Immature natural killer cell (primary cell): ENCODE measurements around the gene CLDN15. TPM values are rescaled to one million over a fixed set of nuclear protein-coding genes. Genes with fewer than 3 reads are reported as not detected.
"Not testable (repeated sequence)": the region's sequence is repeated elsewhere in the genome, so short reads cannot be mapped to it uniquely, and the experiment has no call there.

Experiments
- DNase-seq, 3 donors: peaks; one replicate each; pipeline ENCODE4 v3.0.0; 2022; ENCODE audit warnings: mixed read lengths in 1 of 3
- H3K27ac Mint-ChIP-seq, 6 donors: one replicate each; pipeline ENCODE4 v1.8.0; 2020; ENCODE audit warnings: mixed read lengths in 6 of 6, mild to moderate bottlenecking in 5 of 6, inconsistent platforms in 4 of 6, moderate library complexity in 3 of 6
- H3K27me3 Mint-ChIP-seq, 3 donors: one replicate each; pipeline ENCODE4 v1.8.0; 2020 to 2021; ENCODE audit warnings: low read depth in 3 of 3, mild to moderate bottlenecking in 3 of 3, mixed read lengths in 3 of 3, moderate library complexity in 3 of 3, inconsistent platforms in 1 of 3
- H3K36me3 Mint-ChIP-seq, 3 donors: one replicate each; pipeline ENCODE4 v1.8.0; 2020; ENCODE audit warnings: mixed read lengths in 3 of 3, inconsistent platforms in 2 of 3, mild to moderate bottlenecking in 2 of 3
- H3K4me1 Mint-ChIP-seq, 2 donors: one replicate each; pipeline ENCODE4 v1.8.0; 2020; ENCODE audit warnings: inconsistent platforms in 2 of 2, mild to moderate bottlenecking in 2 of 2, mixed read lengths in 2 of 2, moderate library complexity in 1 of 2
- H3K4me3 Mint-ChIP-seq, 5 donors: one replicate each; pipeline ENCODE4 v1.8.0; 2020; ENCODE audit warnings: mild to moderate bottlenecking in 5 of 5, mixed read lengths in 5 of 5, inconsistent platforms in 3 of 5, moderate library complexity in 3 of 5
- H3K9me3 Mint-ChIP-seq, 6 donors: one replicate each; pipeline ENCODE4 v1.8.0; 2020; ENCODE audit warnings: mild to moderate bottlenecking in 6 of 6, mixed read lengths in 6 of 6, inconsistent platforms in 4 of 6, moderate library complexity in 3 of 6
- polyA plus RNA-seq, 3 donors: library from polyadenylated mRNA; unstranded; fragments of 300-500 nt; fragmentation: Illumina TruSeq; gene quantifications; one replicate each; pipeline ENCODE4 v1.2.3, GENCODE V29; 2021

The CLDN15 gene
- polyA plus RNA-seq, 3 donors from 2014 or later = 0.32 to 1.4 TPM; not detected in 1

GRCh38 chr7:101258243-101258731 lies 20.7 kb upstream of the CLDN15 start:
- Mint-ChIP-seq H3K27me3 (peaks cover 5 to 11% (median 7%) of the 10 kb centered on the region in 3 donors), H3K4me3 (no peak overlapping the region), H3K27ac (no peak overlapping the region), H3K4me1 (no peaks in the 10 kb centered on the region), H3K9me3 (no peaks in the 10 kb centered on the region), H3K36me3 (peaks cover 0 to 3% (median 0%) of the 10 kb centered on the region in 3 donors)
- DNase-seq = no peak

- H3K4me1 Mint-ChIP-seq = peaks cover 17 to 20% of the 10 kb centered on the region in 2 donors
- H3K4me3 Mint-ChIP-seq = no peak overlapping the region
- H3K27ac Mint-ChIP-seq = no peak overlapping the region
- H3K36me3 Mint-ChIP-seq = peaks cover 6 to 8% (median 6%) of the 10 kb centered on the region in 3 donors
- no peak for DNase-seq
- H3K27me3 Mint-ChIP-seq = peaks cover 2 to 18% (median 10%) of the 10 kb centered on the region in 3 donors
- H3K9me3 Mint-ChIP-seq = no peaks in the 10 kb centered on the region
Measured at GRCh38 chr7:101255796-101256195, 18.2 kb upstream of the CLDN15 start.

- Mint-ChIP-seq H3K4me3 (peak overlapping the region in 4 of 5 donors; percentile 64 to 99 (median 99)), H3K4me1 (peaks cover 27 to 35% of the 10 kb centered on the region in 2 donors), H3K36me3 (peaks cover 11 to 13% (median 11%) of the 10 kb centered on the region in 3 donors), H3K27me3 (peaks cover 3 to 18% (median 6%) of the 10 kb centered on the region in 3 donors), H3K27ac (peak overlapping the region in 2 of 6 donors; percentile 30 to 99)
- DNase-seq, H3K9me3 Mint-ChIP-seq: not testable (repeated sequence)
Measured at GRCh38 chr7:101253199-101253598, 15.6 kb upstream of the CLDN15 start.

GRCh38 chr7:101251871-101252659 lies 14.5 kb upstream of the CLDN15 start:
- Mint-ChIP-seq H3K27ac (peak overlapping the region; percentile 95 to 100 (median 98)), H3K4me3 (peak overlapping the region; percentile 99 to 100 (median 99)), H3K27me3 (peaks cover 4 to 18% (median 6%) of the 10 kb centered on the region in 3 donors), H3K4me1 (peaks cover 29 to 43% of the 10 kb centered on the region in 2 donors), H3K36me3 (peaks cover 13 to 18% (median 14%) of the 10 kb centered on the region in 3 donors), H3K9me3 (no peaks in the 10 kb centered on the region)
- peak; percentile 98 for DNase-seq

GRCh38 chr7:101250324-101250723 lies 12.7 kb upstream of the CLDN15 start:
- Mint-ChIP-seq H3K9me3 (no peaks in the 10 kb centered on the region), H3K36me3 (peaks cover 13 to 18% (median 14%) of the 10 kb centered on the region in 3 donors), H3K27me3 (peaks cover 4 to 12% (median 6%) of the 10 kb centered on the region in 3 donors), H3K27ac (peak overlapping the region in 2 of 6 donors; percentile 4 to 12), H3K4me1 (peaks cover 36 to 49% of the 10 kb centered on the region in 2 donors), H3K4me3 (peak overlapping the region; percentile 43 to 99 (median 99))
- no peak for DNase-seq

GRCh38 chr7:101248276-101248675 lies 10.7 kb upstream of the CLDN15 start:
- H3K36me3 Mint-ChIP-seq = peaks cover 13 to 15% (median 14%) of the 10 kb centered on the region in 3 donors
- H3K27me3 Mint-ChIP-seq = peaks cover 4 to 14% (median 12%) of the 10 kb centered on the region in 3 donors
- no peaks in the 10 kb centered on the region for H3K9me3 Mint-ChIP-seq
- peaks cover 54 to 69% of the 10 kb centered on the region in 2 donors for H3K4me1 Mint-ChIP-seq
- peak overlapping the region in 1 of 5 donors; percentile 56 for H3K4me3 Mint-ChIP-seq
- no peak for DNase-seq
- peak overlapping the region in 3 of 6 donors; percentile 19 to 85 (median 46) for H3K27ac Mint-ChIP-seq

GRCh38 chr7:101245147-101245668 lies 7.6 kb upstream of the CLDN15 start:
- Mint-ChIP-seq H3K27ac (peak overlapping the region; percentile 92 to 99 (median 98)), H3K27me3 (peaks cover 2 to 5% (median 5%) of the 10 kb centered on the region in 3 donors), H3K4me1 (peaks cover 35 to 44% of the 10 kb centered on the region in 2 donors), H3K4me3 (peak overlapping the region; percentile 97 to 99 (median 99)), H3K36me3 (peaks cover 7 to 9% (median 7%) of the 10 kb centered on the region in 3 donors), H3K9me3 (no peaks in the 10 kb centered on the region)
- DNase-seq = no peak

- peak within 1 kb of the TSS; percentile 92 to 99 (median 98) for H3K27ac Mint-ChIP-seq
- H3K4me1 Mint-ChIP-seq = peaks cover 31 to 39% of the 10 kb centered on the region in 2 donors
- peak within 1 kb of the TSS; percentile 97 to 99 (median 99) for H3K4me3 Mint-ChIP-seq
- H3K36me3 Mint-ChIP-seq = peaks cover 3 to 6% (median 4%) of the 10 kb centered on the region in 3 donors
- no peaks in the 10 kb centered on the region for H3K9me3 Mint-ChIP-seq
- peak; percentile 94 to 95 (median 94) for DNase-seq
- H3K27me3 Mint-ChIP-seq = peaks cover 2 to 5% (median 5%) of the 10 kb centered on the region in 3 donors
Measured at GRCh38 chr7:101244375-101245146, 7.0 kb upstream of the CLDN15 start, which contains the start of gene FIS1. Gene FIS1, minus strand, starts transcription at chr7:101245081. Its CDS starts 77 bp downstream, at chr7:101245004.

GRCh38 chr7:101243646-101244374 lies 6.2 kb upstream of the CLDN15 start:
- DNase-seq = no peak
- Mint-ChIP-seq H3K36me3 (peaks cover 3 to 6% (median 4%) of the 10 kb centered on the region in 3 donors), H3K27me3 (peaks cover 2 to 5% (median 5%) of the 10 kb centered on the region in 3 donors), H3K9me3 (no peaks in the 10 kb centered on the region), H3K4me1 (peaks cover 31 to 39% of the 10 kb centered on the region in 2 donors), H3K4me3 (peak overlapping the region; percentile 97 to 99 (median 99)), H3K27ac (peak overlapping the region; percentile 92 to 99 (median 98))

- H3K36me3 Mint-ChIP-seq = peaks cover 0 to 3% (median 0%) of the 10 kb centered on the region in 3 donors
- H3K9me3 Mint-ChIP-seq = no peaks in the 10 kb centered on the region
- H3K4me1 Mint-ChIP-seq = peaks cover 26 to 28% of the 10 kb centered on the region in 2 donors
- no peak overlapping the region for H3K27ac Mint-ChIP-seq
- peaks cover 0 to 5% (median 5%) of the 10 kb centered on the region in 3 donors for H3K27me3 Mint-ChIP-seq
- no peak for DNase-seq
- no peak overlapping the region for H3K4me3 Mint-ChIP-seq
Measured at GRCh38 chr7:101241443-101242349, 4.1 kb upstream of the CLDN15 start.

- no peak overlapping the region for H3K4me3 Mint-ChIP-seq
- H3K36me3 Mint-ChIP-seq = peaks cover 0 to 3% (median 0%) of the 10 kb centered on the region in 3 donors
- H3K27ac Mint-ChIP-seq = no peak overlapping the region
- DNase-seq = no peak
- peaks cover 0 to 5% (median 5%) of the 10 kb centered on the region in 3 donors for H3K27me3 Mint-ChIP-seq
- H3K4me1 Mint-ChIP-seq = peaks cover 26 to 28% of the 10 kb centered on the region in 2 donors
- H3K9me3 Mint-ChIP-seq = no peaks in the 10 kb centered on the region
Measured at GRCh38 chr7:101241015-101241363, 3.4 kb upstream of the CLDN15 start.
